ENCODE measurements around the gene GPBP1L1. TPM values are rescaled to one million over a fixed set of nuclear protein-coding genes. Genes with fewer than 3 reads are reported as not detected.

GPBP1L1 gene
- total RNA-seq, 1 donor from 2014 or later = 100 TPM

GRCh38 chr1:45589861-45590260 is 96.5 kb downstream of the GPBP1L1 start:
- Mint-ChIP-seq H3K27ac (no peak overlapping the region), H3K4me3 (ENCODE audit: low read depth) (no peak overlapping the region), H3K27me3 (ENCODE audit: low read depth) (no peaks in the 10 kb centered on the region), H3K9me3 (no peaks in the 10 kb centered on the region), H3K4me1 (ENCODE audit: low read depth) (peaks cover 24% of the 10 kb centered on the region), H3K36me3 (ENCODE audit: low read depth) (peaks cover 53% of the 10 kb centered on the region)
- intact Hi-C loops (cut with micrococcal nuclease) = loop anchor here (5.0 to 10.0 kb wide), 5 partner anchors 38 to 785 kb away; partner anchors contain the start of genes AKR1A1, BTBD19, DYNLT4 and HECTD3
- DNase-seq (ENCODE audit: low spot score) = no peak

- Mint-ChIP-seq H3K9me3 (no peaks in the 10 kb centered on the region), H3K27ac (peak overlapping the region; percentile 98), H3K4me3 (ENCODE audit: low read depth) (peak overlapping the region; percentile 97), H3K36me3 (ENCODE audit: low read depth) (peaks cover 34% of the 10 kb centered on the region), H3K27me3 (ENCODE audit: low read depth) (no peaks in the 10 kb centered on the region), H3K4me1 (ENCODE audit: low read depth) (peaks cover 27% of the 10 kb centered on the region)
- intact Hi-C loops (cut with micrococcal nuclease) = loop anchor here (5.0 to 10.0 kb wide), 5 partner anchors 34 to 782 kb away; partner anchors contain the start of genes AKR1A1, BTBD19, DYNLT4 and HECTD3
- no peak for DNase-seq (ENCODE audit: low spot score)
Observed at GRCh38 chr1:45586769-45587168, 99.6 kb downstream of the GPBP1L1 start.

GRCh38 chr1:45585496-45586075 is 100.7 kb downstream of the GPBP1L1 start:
- peak; percentile 9 for DNase-seq (ENCODE audit: low spot score)
- intact Hi-C loops (cut with micrococcal nuclease) = loop anchor here (5.0 to 10.0 kb wide), 5 partner anchors 33 to 781 kb away; partner anchors contain the start of genes AKR1A1, BTBD19, DYNLT4 and HECTD3
- H3K27ac Mint-ChIP-seq = peak overlapping the region; percentile 98
- peaks cover 22% of the 10 kb centered on the region for H3K36me3 Mint-ChIP-seq (ENCODE audit: low read depth)
- peaks cover 24% of the 10 kb centered on the region for H3K4me1 Mint-ChIP-seq (ENCODE audit: low read depth)
- H3K9me3 Mint-ChIP-seq = no peaks in the 10 kb centered on the region
- no peaks in the 10 kb centered on the region for H3K27me3 Mint-ChIP-seq (ENCODE audit: low read depth)
- H3K4me3 Mint-ChIP-seq (ENCODE audit: low read depth) = peak overlapping the region; percentile 97

GRCh38 chr1:45585110-45585426 is 101.3 kb downstream of the GPBP1L1 start:
- peaks cover 24% of the 10 kb centered on the region for H3K4me1 Mint-ChIP-seq (ENCODE audit: low read depth)
- no peak for DNase-seq (ENCODE audit: low spot score)
- H3K27ac Mint-ChIP-seq = peak overlapping the region; percentile 98
- H3K4me3 Mint-ChIP-seq (ENCODE audit: low read depth) = peak overlapping the region; percentile 97
- no peaks in the 10 kb centered on the region for H3K27me3 Mint-ChIP-seq (ENCODE audit: low read depth)
- H3K9me3 Mint-ChIP-seq = no peaks in the 10 kb centered on the region
- H3K36me3 Mint-ChIP-seq (ENCODE audit: low read depth) = peaks cover 22% of the 10 kb centered on the region
- intact Hi-C loops (cut with micrococcal nuclease) = loop anchor here (5.0 to 10.0 kb wide), 5 partner anchors 33 to 780 kb away; partner anchors contain the start of genes AKR1A1, BTBD19, DYNLT4 and HECTD3

- peak overlapping the region; percentile 98 for H3K27ac Mint-ChIP-seq
- peaks cover 22% of the 10 kb centered on the region for H3K36me3 Mint-ChIP-seq (ENCODE audit: low read depth)
- peak overlapping the region; percentile 97 for H3K4me3 Mint-ChIP-seq (ENCODE audit: low read depth)
- peak; percentile 83 for DNase-seq (ENCODE audit: low spot score)
- no peaks in the 10 kb centered on the region for H3K27me3 Mint-ChIP-seq (ENCODE audit: low read depth)
- intact Hi-C loops (cut with micrococcal nuclease) = loop anchor here (1.0 to 10.0 kb wide), 7 partner anchors 32 to 780 kb away; partner anchors contain the start of genes AKR1A1, BTBD19, CCDC163 and DYNLT4
- no peaks in the 10 kb centered on the region for H3K9me3 Mint-ChIP-seq
- peaks cover 24% of the 10 kb centered on the region for H3K4me1 Mint-ChIP-seq (ENCODE audit: low read depth)
Observed at GRCh38 chr1:45584351-45585109, 101.8 kb downstream of the GPBP1L1 start.

GRCh38 chr1:45583666-45584350 is 102.5 kb downstream of the GPBP1L1 start, which contains the start of gene NASP:
Gene NASP, plus strand, starts transcription at chr1:45584041. Its CDS starts 106 bp downstream, at chr1:45584147.
- peaks cover 17% of the 10 kb centered on the region for H3K36me3 Mint-ChIP-seq (ENCODE audit: low read depth)
- intact Hi-C loops (cut with micrococcal nuclease) = loop anchor here (1.0 to 10.0 kb wide), 7 partner anchors 63 to 779 kb away; partner anchors contain the start of genes BTBD19, CCDC163, DYNLT4 and HECTD3
- H3K9me3 Mint-ChIP-seq = no peaks in the 10 kb centered on the region
- peak within 1 kb of the TSS; percentile 98 for H3K27ac Mint-ChIP-seq
- H3K27me3 Mint-ChIP-seq (ENCODE audit: low read depth) = no peaks in the 10 kb centered on the region
- peak within 1 kb of the TSS; percentile 97 for H3K4me3 Mint-ChIP-seq (ENCODE audit: low read depth)
- H3K4me1 Mint-ChIP-seq (ENCODE audit: low read depth) = peaks cover 24% of the 10 kb centered on the region
- peak; percentile 91 for DNase-seq (ENCODE audit: low spot score)

- Mint-ChIP-seq H3K36me3 (ENCODE audit: low read depth) (peaks cover 14% of the 10 kb centered on the region), H3K4me3 (ENCODE audit: low read depth) (peak overlapping the region; percentile 97), H3K9me3 (no peaks in the 10 kb centered on the region), H3K4me1 (ENCODE audit: low read depth) (peaks cover 24% of the 10 kb centered on the region), H3K27me3 (ENCODE audit: low read depth) (no peaks in the 10 kb centered on the region), H3K27ac (peak overlapping the region; percentile 98)
- intact Hi-C loops (cut with micrococcal nuclease) = loop anchor here (1.0 to 10.0 kb wide), 6 partner anchors 62 to 778 kb away; partner anchors contain the start of genes BTBD19, DYNLT4, HECTD3 and IPP
- peak; percentile 92 for DNase-seq (ENCODE audit: low spot score)
Observed at GRCh38 chr1:45583264-45583665, 103.1 kb downstream of the GPBP1L1 start.

Other genes starting within 250 kb of the GPBP1L1 start
- gene TESK2, start 195.4 kb downstream of the GPBP1L1 start, total RNA-seq = 2.3 and 2.9 TPM in 2 replicates
- 3.5 and 4.0 TPM in 2 replicates for gene CCDC163, start 186.5 kb downstream of the GPBP1L1 start, total RNA-seq
- 8.0 and 9.4 TPM in 2 replicates for gene MMACHC, start 186.2 kb downstream of the GPBP1L1 start, total RNA-seq
- gene PRDX1, start 164.6 kb downstream of the GPBP1L1 start, total RNA-seq = 703 and 712 TPM in 2 replicates
- 191 and 210 TPM in 2 replicates for gene AKR1A1, start 135.7 kb downstream of the GPBP1L1 start, total RNA-seq
- 253 and 265 TPM in 2 replicates for gene NASP, start 102.5 kb downstream of the GPBP1L1 start, total RNA-seq
- 2.5 and 2.8 TPM in 2 replicates for gene CCDC17, start 62.5 kb downstream of the GPBP1L1 start, total RNA-seq
- gene TMEM69, start 1.6 kb upstream of the GPBP1L1 start, total RNA-seq = 26.8 and 28.9 TPM in 2 replicates
- 14.7 and 15.6 TPM in 2 replicates for gene IPP, start 64.1 kb upstream of the GPBP1L1 start, total RNA-seq
- gene MAST2, start 117.1 kb upstream of the GPBP1L1 start, total RNA-seq = 33.4 and 38.6 TPM in 2 replicates

All from activated T-helper 2 cell treated with anti-CD3 and anti-CD28 coated beads, Interferon-gamma antibody, Interleukin-2, Interleukin-4, amounts not matched to agents 10 μg/mL and 5 μg/mL and 100 μg/mL, durations not matched to agents 14 hours and 24 hours and 36 hours (primary cell).